HUES6 (cell line): ENCODE data around the gene ACBD4.

Source experiments
- H3K27ac ChIP-seq: 2 replicates; pipeline ENCODE4 v1.7.0; 2013; ENCODE audit warnings: low read depth, mild to moderate bottlenecking, low read length, inconsistent platforms
- H3K27me3 ChIP-seq: 2 replicates; pipeline ENCODE4 v1.6.1; 2013; ENCODE audit warnings: low read length; ENCODE audit not compliant: control insufficient read depth, insufficient read depth
- H3K36me3 ChIP-seq: 2 replicates; pipeline ENCODE4 v1.6.1; 2013; ENCODE audit warnings: low read length; ENCODE audit not compliant: control insufficient read depth, insufficient read depth
- H3K4me1 ChIP-seq: 2 replicates; pipeline ENCODE4 v1.6.1; 2013; ENCODE audit warnings: low read length; ENCODE audit not compliant: control insufficient read depth, insufficient read depth
- H3K4me3 ChIP-seq: 2 replicates; pipeline ENCODE4 v1.5.1; 2013; ENCODE audit warnings: low read depth, low read length
- H3K9ac ChIP-seq: one replicate; pipeline ENCODE4 v1.6.1; 2013; ENCODE audit warnings: mild to moderate bottlenecking, low read length
- H3K9me3 ChIP-seq: 2 replicates; pipeline ENCODE4 v1.6.1; 2013; ENCODE audit warnings: low read depth, low read length; ENCODE audit not compliant: control insufficient read depth, insufficient read depth

ACBD4 gene

DNA sequence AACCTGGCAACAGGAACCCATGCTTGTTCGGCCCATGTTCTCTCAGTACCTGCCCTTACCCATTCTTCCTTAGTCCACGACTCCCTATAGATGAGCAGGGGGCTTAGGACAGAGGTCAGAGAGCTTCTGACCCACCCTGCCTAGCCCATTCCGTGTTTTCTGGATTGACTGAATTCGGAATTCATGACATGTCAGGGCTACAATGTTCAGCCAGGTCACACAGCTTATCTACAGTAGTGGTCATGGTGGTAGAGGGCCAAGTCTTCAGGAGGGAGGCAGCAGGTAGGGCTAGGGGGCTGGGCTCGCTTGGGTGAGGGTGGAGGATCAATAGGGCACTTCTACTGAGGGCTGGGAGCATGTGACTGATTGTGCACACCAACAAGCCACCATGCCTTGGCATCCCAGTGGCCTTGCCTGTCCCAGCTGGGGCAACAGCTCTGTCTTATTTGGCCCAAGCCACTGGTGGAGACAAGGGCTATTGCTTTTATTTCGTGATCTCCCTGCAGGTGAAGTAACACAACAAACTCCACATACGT lies 29.3 kb downstream of the ACBD4 start:
- H3K4me3 ChIP-seq, result no peak overlapping the region
- peaks cover 19% of the 10 kb centered on the region for H3K4me1 ChIP-seq
- H3K27ac ChIP-seq, result no peak overlapping the region
- H3K36me3 ChIP-seq, result peaks cover 9% of the 10 kb centered on the region
- no peaks in the 10 kb centered on the region for H3K9me3 ChIP-seq
- H3K9ac ChIP-seq, result no peak overlapping the region
- no peaks in the 10 kb centered on the region for H3K27me3 ChIP-seq

DNA sequence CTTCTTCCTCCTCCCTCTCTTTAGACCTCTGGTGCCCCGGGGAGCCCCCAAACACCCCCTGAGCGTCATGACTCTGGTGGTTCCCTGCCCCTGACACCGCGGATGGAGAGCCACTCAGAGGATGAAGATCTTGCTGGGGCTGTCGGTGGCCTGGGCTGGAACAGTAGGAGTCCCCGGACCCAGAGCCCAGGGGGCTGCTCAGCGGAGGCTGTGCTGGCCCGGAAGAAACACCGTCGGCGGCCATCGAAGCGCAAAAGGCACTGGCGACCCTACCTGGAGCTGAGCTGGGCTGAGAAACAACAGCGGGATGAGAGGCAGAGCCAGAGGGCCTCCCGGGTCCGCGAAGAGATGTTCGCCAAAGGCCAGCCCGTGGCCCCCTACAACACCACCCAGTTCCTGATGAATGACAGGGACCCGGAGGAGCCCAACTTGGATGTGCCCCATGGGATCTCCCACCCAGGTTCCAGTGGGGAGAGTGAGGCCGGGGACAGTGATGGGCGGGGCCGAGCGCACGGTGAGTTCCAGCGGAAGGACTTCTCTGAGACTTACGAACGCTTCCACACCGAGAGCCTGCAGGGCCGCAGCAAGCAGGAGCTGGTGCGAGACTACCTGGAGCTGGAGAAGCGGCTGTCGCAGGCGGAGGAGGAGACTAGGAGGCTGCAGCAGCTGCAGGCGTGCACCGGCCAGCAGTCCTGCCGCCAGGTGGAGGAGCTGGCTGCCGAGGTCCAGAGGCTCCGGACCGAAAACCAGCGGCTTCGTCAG lies 33.7 kb downstream of the ACBD4 start:
- Histone ChIP-seq H3K27ac (no peak overlapping the region), H3K4me3 (no peak overlapping the region), H3K36me3 (peaks cover 7% of the 10 kb centered on the region; the same call in 1 of the 2 replicates), H3K9ac (no peak overlapping the region), H3K27me3 (no peaks in the 10 kb centered on the region), H3K9me3 (no peaks in the 10 kb centered on the region), H3K4me1 (peaks cover 36% of the 10 kb centered on the region)

DNA sequence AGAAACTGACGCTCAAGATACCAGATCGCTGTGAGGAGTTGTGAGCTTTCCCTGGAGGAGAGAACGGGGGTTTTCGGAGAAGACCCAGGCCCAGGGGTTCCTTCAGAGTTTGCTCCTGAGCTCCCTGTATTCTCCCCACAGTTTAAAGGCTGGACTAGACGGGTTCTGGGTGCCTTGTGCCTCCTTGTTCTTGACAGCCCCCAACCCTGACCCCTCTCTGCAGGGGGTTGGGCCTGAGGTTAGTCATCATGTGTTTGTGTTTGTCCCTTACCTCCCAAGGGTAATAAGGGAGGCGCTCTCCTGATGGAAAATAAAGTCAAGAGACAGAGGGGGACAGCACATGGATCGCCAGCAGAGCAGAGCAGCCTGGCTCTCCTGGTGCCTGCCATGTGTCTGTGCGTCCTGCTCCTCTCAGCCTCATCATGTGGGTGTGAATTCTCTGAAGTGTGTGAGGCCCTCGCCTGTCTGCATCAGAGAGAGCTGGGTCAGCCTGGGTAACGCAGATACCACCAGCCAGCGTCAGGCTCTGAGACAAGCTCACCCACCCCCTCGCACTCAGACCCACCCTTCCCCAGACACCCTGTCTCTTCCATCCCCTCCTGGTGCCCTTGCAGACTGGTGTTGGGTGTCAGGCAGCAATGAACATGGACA lies 34.9 kb downstream of the ACBD4 start:
- H3K4me3 ChIP-seq, result no peak overlapping the region
- no peaks in the 10 kb centered on the region for H3K9me3 ChIP-seq
- peaks cover 36% of the 10 kb centered on the region for H3K4me1 ChIP-seq
- H3K27me3 ChIP-seq, result no peaks in the 10 kb centered on the region
- H3K9ac ChIP-seq, result peak overlapping the region; percentile 50
- H3K27ac ChIP-seq, result no peak overlapping the region
- 0 out of 2 replicates have a peak, but pooled peaks cover 4% of the 10 kb centered on the region for H3K36me3 ChIP-seq

DNA sequence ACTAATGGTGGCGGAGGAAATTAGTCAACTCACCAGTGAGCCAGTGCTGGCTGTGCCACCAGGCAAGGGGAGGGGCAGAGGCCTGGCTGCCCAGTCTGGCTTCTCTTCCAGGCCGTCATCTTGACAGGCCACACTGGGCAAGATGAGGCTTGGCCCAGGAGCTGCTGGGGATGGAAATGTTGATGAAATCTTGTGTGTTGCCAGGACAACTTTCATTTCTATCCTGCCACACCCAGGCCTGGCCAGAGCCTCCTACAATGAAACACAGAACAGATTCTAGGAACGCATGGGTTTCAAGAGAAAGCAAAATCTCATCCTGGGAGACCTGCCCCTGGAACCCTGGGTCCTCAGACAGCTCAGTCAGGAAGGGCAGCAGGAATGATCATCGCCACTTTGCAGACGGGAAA lies 35.4 kb downstream of the ACBD4 start:
- H3K36me3 ChIP-seq, result 0 out of 2 replicates have a peak, but pooled peaks cover 4% of the 10 kb centered on the region
- no peaks in the 10 kb centered on the region for H3K27me3 ChIP-seq
- no peaks in the 10 kb centered on the region for H3K9me3 ChIP-seq
- peak overlapping the region; percentile 50; the same call in 1 of the 2 replicates for H3K27ac ChIP-seq
- H3K4me1 ChIP-seq, result peaks cover 39% of the 10 kb centered on the region
- no peak overlapping the region for H3K4me3 ChIP-seq
- peak overlapping the region; percentile 50 for H3K9ac ChIP-seq

DNA sequence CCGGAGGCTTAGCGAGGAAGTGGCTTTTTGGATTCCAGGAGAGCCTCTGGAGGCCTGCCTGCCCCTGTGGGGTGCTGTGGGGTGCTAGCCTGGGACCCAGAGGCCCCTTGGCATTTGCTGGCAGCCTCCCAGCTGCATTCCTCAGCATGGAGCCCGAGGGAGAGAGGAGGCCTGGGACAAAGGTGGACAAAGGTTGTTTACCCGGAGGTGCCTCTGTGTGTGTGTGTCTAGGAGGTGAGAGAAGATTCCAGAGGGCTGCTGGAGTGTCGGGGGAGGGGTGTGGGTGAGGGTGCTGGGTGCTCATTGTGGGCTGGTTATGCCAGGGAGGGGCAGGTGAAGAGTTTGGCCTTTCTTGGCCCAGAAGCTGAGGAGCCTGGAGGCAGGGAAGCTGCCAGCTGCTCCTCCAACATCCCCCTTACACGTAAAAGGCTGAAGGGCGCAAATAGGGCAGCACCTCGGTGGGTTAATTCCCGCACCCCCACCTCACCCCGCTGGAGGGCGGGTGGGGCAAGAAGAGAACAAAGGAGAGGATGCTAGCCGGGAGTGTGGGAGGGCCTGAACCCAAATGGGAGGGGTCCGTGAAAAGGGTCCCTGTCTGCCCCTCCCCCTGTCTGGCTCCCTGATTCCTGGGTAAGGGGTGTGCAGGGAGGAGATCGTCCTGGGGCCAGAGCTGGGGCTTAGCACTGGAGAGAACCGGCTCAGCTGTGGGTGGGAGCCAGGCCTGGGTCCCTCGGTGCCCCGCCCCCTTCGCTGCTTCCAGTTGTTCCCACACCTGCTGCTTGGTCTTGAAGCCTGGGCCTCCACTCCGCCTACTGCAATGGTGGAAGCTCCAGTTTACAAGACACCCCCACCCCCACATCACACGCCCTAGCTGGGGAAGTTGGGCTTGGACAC lies 36.1 kb downstream of the ACBD4 start:
- Histone ChIP-seq H3K4me1 (peaks cover 43% of the 10 kb centered on the region), H3K27me3 (no peaks in the 10 kb centered on the region), H3K36me3 (0 out of 2 replicates have a peak, but pooled peaks cover 4% of the 10 kb centered on the region), H3K9me3 (no peaks in the 10 kb centered on the region), H3K9ac (peak overlapping the region; percentile 61), H3K27ac (peak overlapping the region; percentile 50), H3K4me3 (peak overlapping the region; percentile 22; the same call in 1 of the 2 replicates)

DNA sequence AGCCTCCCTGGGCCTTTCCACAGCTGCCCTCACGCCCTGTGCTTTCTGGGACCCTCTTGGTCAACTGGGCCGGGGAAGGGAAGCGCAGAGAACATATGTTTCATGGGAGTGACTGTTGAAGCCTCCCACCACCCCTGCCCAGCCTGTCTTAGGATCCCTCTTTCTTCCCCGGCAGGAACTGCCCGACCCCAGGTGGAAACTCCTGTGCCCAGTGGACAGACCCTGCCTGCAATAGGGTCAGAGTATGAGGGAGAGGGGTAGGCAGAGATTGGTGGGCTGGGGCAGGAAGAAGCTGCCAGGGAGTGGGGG lies 36.7 kb downstream of the ACBD4 start:
- H3K4me1 ChIP-seq, result peaks cover 43% of the 10 kb centered on the region
- no peaks in the 10 kb centered on the region for H3K27me3 ChIP-seq
- 0 out of 2 replicates have a peak, but pooled peaks cover 4% of the 10 kb centered on the region for H3K36me3 ChIP-seq
- H3K9me3 ChIP-seq, result no peaks in the 10 kb centered on the region
- H3K9ac ChIP-seq, result peak overlapping the region; percentile 61
- peak overlapping the region; percentile 50 for H3K27ac ChIP-seq
- H3K4me3 ChIP-seq, result 0 out of 2 replicates have a peak overlapping the region, but pooled peaks have one; percentile 9

DNA sequence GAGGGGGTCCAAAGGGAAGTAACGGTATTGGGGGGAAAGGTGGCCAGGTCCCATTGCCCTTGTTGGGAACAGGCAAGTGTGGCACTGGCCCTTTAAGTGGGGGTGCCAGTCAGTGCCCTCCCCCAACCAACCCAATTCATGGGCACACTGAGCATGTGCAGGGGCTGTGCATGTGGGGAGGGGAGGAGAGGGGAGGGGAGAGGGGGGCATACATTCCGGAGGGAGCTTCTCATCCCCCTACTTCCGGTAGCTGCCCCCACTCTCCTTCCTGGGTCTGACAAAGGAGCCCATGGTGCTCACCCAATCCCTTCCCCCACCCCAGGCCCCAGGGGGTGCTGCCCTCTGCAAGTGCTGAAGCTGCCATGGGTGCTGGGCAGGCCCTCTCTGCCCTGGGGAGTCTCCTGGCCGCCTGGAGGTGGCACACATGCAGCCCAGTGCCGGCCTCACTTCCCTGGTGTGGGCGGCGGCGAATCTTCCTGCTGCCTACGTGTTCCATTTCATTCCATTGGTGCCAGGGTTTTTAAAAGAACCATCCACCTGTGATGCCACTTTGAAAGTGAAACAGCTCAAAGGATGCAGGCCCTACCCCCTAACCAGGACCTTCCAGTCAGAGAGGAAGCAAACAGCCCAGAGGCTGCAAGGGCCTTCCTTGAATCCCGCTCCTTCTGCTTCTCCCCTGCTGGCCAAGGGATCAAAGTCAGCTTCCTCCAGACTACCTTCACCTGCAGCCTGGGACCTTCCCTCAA lies 37.2 kb downstream of the ACBD4 start:
- Histone ChIP-seq H3K27me3 (no peaks in the 10 kb centered on the region), H3K9ac (peak overlapping the region; percentile 18), H3K27ac (peak overlapping the region; percentile 50), H3K36me3 (0 out of 2 replicates have a peak, but pooled peaks cover 4% of the 10 kb centered on the region), H3K9me3 (no peaks in the 10 kb centered on the region), H3K4me3 (no peak overlapping the region), H3K4me1 (peaks cover 43% of the 10 kb centered on the region)

DNA sequence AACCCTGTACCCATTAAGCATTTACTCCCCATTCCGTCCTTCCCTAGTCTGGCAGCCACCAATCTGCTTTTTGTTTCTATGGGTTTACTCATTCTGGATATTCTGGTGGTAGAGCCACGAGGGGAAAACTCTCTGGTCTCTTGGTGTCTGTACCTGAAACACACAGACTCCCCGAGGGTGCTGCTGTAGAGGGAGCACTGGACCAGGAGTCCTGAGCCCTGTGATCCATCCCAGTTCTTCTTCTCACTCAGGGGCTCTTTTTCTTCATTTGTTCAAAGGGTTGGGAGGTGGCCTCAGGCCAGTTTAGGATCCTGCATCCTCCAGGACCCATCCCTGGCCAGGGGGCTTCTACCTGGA lies 40.2 kb downstream of the ACBD4 start:
- no peak overlapping the region for H3K27ac ChIP-seq
- peaks cover 31% of the 10 kb centered on the region for H3K4me1 ChIP-seq
- H3K9me3 ChIP-seq, result no peaks in the 10 kb centered on the region
- no peak overlapping the region for H3K4me3 ChIP-seq
- H3K27me3 ChIP-seq, result no peaks in the 10 kb centered on the region
- no peaks in the 10 kb centered on the region for H3K36me3 ChIP-seq
- no peak overlapping the region for H3K9ac ChIP-seq

DNA sequence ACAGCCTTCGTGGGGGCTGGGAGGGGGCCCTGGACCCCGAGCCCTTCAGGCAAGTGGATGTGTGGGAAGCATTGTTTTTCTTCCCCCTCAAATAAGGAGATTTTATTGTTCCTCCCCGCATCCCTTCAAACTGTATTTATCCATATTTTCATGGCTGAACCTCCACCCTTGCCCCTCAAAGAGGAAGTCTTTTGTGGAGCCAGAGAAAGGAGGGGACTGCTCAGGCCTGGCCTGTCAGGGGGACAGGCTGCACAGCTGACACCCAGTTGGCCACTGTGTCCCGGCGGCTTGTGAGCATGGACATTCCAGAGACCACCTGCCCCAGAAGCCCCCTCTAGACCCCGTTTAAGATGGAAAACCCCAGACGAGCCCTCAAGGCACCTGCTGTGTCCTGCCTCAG lies 42.1 kb downstream of the ACBD4 start:
- H3K4me1 ChIP-seq, result peaks cover 13% of the 10 kb centered on the region

DNA sequence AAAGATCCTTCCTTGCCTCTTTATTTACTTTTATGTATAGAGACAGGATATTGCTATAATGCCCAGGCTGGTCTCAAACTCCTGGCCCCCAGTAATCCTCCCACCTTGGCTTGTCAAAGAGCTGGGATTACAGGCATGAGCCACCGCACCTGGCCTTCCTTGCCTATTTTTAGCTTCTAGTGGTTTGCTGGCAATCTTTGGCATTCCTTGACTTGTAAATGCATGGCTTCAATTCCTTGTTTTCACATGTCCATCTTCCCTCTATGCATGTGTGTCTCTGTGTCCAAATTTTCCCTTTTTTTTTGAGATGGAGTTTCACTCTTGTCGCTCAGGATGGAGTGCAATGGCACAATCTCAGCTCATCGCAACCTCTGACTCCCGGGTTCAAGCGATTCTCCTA lies 48.7 kb downstream of the ACBD4 start:
- no peaks in the 10 kb centered on the region for H3K9me3 ChIP-seq
- no peak overlapping the region for H3K9ac ChIP-seq
- no peak overlapping the region for H3K4me3 ChIP-seq
- no peak overlapping the region for H3K27ac ChIP-seq
- no peaks in the 10 kb centered on the region for H3K4me1 ChIP-seq
- H3K27me3 ChIP-seq, result no peaks in the 10 kb centered on the region
- no peaks in the 10 kb centered on the region for H3K36me3 ChIP-seq

More for the DNA sequence above, 42.1 kb downstream of the ACBD4 start:
- Histone ChIP-seq H3K9ac (no peak overlapping the region), H3K27ac (no peak overlapping the region), H3K36me3 (no peaks in the 10 kb centered on the region), H3K9me3 (no peaks in the 10 kb centered on the region), H3K4me3 (no peak overlapping the region), H3K27me3 (no peaks in the 10 kb centered on the region)
